MCF 10A (cell line): ENCODE measurements around the gene FZR1. TPM values are rescaled to one million over a fixed set of nuclear protein-coding genes. Genes with fewer than 3 reads are reported as not detected.
A peak's percentile ranks its signal among the peaks of the same experiment; 100 is the strongest.

Experiments
- BruUV-seq: library from RNA; stranded (reverse); fragments of 400-500 nt; replicated peaks from 2 replicates; lab custom pipeline; 2021; lab: Mats Ljungman, UMichigan
- CTCF ChIA-PET: fragments of 300-600 bp; sonication (Branson Sonifier 250); formaldehyde crosslinking; extraction: SDS; loops from one replicate; lab custom pipeline; 2021; ENCODE audit warnings: antibody characterized with exemption, inconsistent platforms; lab: Yijun Ruan, JAX
- POLR2A ChIA-PET: fragments of 300-600, 350-650 bp; sonication (Branson Sonifier 250); formaldehyde crosslinking; extraction: SDS; loops from one replicate; lab custom pipeline; 2020; ENCODE audit warnings: antibody characterized with exemption, inconsistent platforms; lab: Yijun Ruan, JAX
- DNase-seq: peaks from one replicate; pipeline ENCODE4 v3.0.0-alpha.2; 2018; ENCODE audit not compliant: unreplicated experiment
- H3K27ac Mint-ChIP-seq: one replicate; pipeline ENCODE4 v1.8.0; 2022; ENCODE audit warnings: mild to moderate bottlenecking, low read depth, mixed read lengths; ENCODE audit not compliant: unreplicated experiment
- H3K27me3 Mint-ChIP-seq: one replicate; pipeline ENCODE4 v1.8.0; 2022; ENCODE audit warnings: mixed read lengths; ENCODE audit not compliant: insufficient read depth, unreplicated experiment
- H3K36me3 Mint-ChIP-seq: one replicate; pipeline ENCODE4 v1.8.0; 2022; ENCODE audit warnings: mild to moderate bottlenecking, moderate library complexity, mixed read lengths; ENCODE audit not compliant: insufficient read depth, unreplicated experiment
- H3K4me1 Mint-ChIP-seq: one replicate; pipeline ENCODE4 v1.8.0; 2022; ENCODE audit warnings: mixed read lengths; ENCODE audit not compliant: insufficient read depth, unreplicated experiment
- H3K4me3 Mint-ChIP-seq: one replicate; pipeline ENCODE4 v1.8.0; 2022; ENCODE audit warnings: mild to moderate bottlenecking, moderate library complexity, mixed read lengths; ENCODE audit not compliant: unreplicated experiment
- H3K9me3 Mint-ChIP-seq: one replicate; pipeline ENCODE4 v1.8.0; 2022; ENCODE audit warnings: mixed read lengths; ENCODE audit not compliant: unreplicated experiment
- CTCF ChIP-seq: fragments of 200-600 bp; IDR thresholded peaks from one replicate; pipeline ENCODE4 v1.8.0; 2022; ENCODE audit warnings: antibody characterized with exemption, mild to moderate bottlenecking; ENCODE audit not compliant: unreplicated experiment
- intact Hi-C: fragments of 100-400 bp; cut with micrococcal nuclease; formaldehyde crosslinking; loops from 2 replicates; pipeline ENCODE4 v1.14.1; 2022
- total RNA-seq: library from RNA; stranded (reverse); gene quantifications from 2 replicates; pipeline ENCODE4 v1.2.3, GENCODE V29; 2022

Gene FZR1
- total RNA-seq, 1 experiment from 2014 or later, result 48.9 TPM

- intact Hi-C loops, result loop anchor here (10.0 kb wide), 1 partner anchor 150 kb away; the partner anchor contains the start of genes PIP5K1C and TJP3
- H3K4me3 Mint-ChIP-seq, result no peak overlapping the region
- no peak for DNase-seq
- H3K4me1 Mint-ChIP-seq, result peaks cover 10% of the 10 kb centered on the region
- CTCF ChIA-PET, result interaction anchor here (0.5 to 1.8 kb wide), 4 partner anchors 10 to 1351 kb away, joined by 3 to 16 read pairs (median 3); no protein-coding TSS in a partner anchor
- no peak for TF ChIP-seq CTCF
- no peaks in the 10 kb centered on the region for H3K27me3 Mint-ChIP-seq
- POLR2A ChIA-PET, result interaction anchor here (0.9 kb wide), 1 partner anchor 20 kb away, joined by 3 read pairs; no protein-coding TSS in a partner anchor
- BruUV-seq, result TSS peak; percentile 42
- H3K36me3 Mint-ChIP-seq, result peaks cover 31% of the 10 kb centered on the region
- H3K9me3 Mint-ChIP-seq, result no peaks in the 10 kb centered on the region
- H3K27ac Mint-ChIP-seq, result no peak overlapping the region
These were observed 48.4 kb downstream of the FZR1 start for GRCh38 chr19:3554254-3555083.

- no peak for TF ChIP-seq CTCF
- no peaks in the 10 kb centered on the region for H3K9me3 Mint-ChIP-seq
- H3K36me3 Mint-ChIP-seq, result peaks cover 27% of the 10 kb centered on the region
- H3K4me1 Mint-ChIP-seq, result peaks cover 10% of the 10 kb centered on the region
- peak overlapping the region; percentile 99 for H3K4me3 Mint-ChIP-seq
- BruUV-seq, result no TSS peak
- ChIA-PET CTCF (interaction anchor here (0.6 to 4.6 kb wide), 9 partner anchors 10 to 790 kb away, joined by 3 to 22 read pairs (median 4); partner anchors contain the start of gene TEKTIP1), POLR2A (interaction anchor here (0.6 to 2.4 kb wide), 9 partner anchors 9 to 71 kb away, joined by 3 to 18 read pairs (median 4); partner anchors contain the start of genes DOHH and HMG20B)
- no peak for DNase-seq
- no peaks in the 10 kb centered on the region for H3K27me3 Mint-ChIP-seq
- intact Hi-C loops, result loop anchor here (10.0 kb wide), 1 partner anchor 149 kb away; the partner anchor contains the start of genes PIP5K1C and TJP3
- peak overlapping the region; percentile 89 for H3K27ac Mint-ChIP-seq
These were observed 49.7 kb downstream of the FZR1 start for GRCh38 chr19:3555653-3556422.

DNA sequence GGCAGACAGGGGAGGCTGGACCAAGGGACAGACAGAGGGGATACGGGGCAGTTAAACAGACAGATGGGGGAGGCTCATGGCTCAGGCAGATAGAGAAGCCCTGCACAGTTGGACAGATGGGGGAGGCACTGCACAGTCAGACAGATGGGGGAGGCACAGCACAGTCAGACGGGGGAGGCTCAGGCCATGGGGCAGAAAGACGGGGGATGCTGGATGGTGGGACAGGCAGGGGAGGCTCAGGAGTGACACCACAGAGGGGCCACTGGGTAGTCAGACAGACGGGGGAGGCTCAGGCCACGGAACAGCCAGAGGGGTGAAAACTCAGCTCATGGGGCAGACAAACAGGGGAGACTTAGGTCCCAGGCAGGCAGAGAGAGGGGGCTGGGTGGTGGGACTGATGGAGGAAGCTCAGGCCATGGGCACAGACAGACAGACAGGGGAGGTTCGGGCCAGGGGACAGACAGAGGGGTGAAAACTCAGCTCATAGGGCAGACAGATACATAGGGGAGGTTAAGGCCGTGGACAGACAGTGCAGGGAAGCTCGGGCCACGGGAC, 50.4 kb downstream of the FZR1 start:
- ChIA-PET CTCF (interaction anchor here (0.6 to 4.6 kb wide), 10 partner anchors 11 to 791 kb away, joined by 3 to 22 read pairs (median 4); partner anchors contain the start of gene TEKTIP1), POLR2A (interaction anchor here (0.6 to 2.4 kb wide), 16 partner anchors 8 to 844 kb away, joined by 3 to 18 read pairs (median 4); partner anchors contain the start of genes APBA3, DOHH, HMG20B and MRPL54)
- Mint-ChIP-seq H3K27me3 (no peaks in the 10 kb centered on the region), H3K4me1 (peaks cover 10% of the 10 kb centered on the region), H3K4me3 (peak overlapping the region; percentile 99), H3K27ac (peak overlapping the region; percentile 89), H3K9me3 (no peaks in the 10 kb centered on the region), H3K36me3 (peaks cover 24% of the 10 kb centered on the region)
- no TSS peak for BruUV-seq
- intact Hi-C loops, result loop anchor here (10.0 kb wide), 1 partner anchor 148 kb away; the partner anchor contains the start of genes PIP5K1C and TJP3
- DNase-seq, result no peak
- no peak for TF ChIP-seq CTCF
